Progenitor cell of endocrine pancreas (in vitro differentiated cells): Measurements from ENCODE around the gene HOXB6. TPM values are rescaled to one million over a fixed set of nuclear protein-coding genes. Genes with fewer than 3 reads are reported as not detected.

ENCODE experiments used
- DNase-seq: peaks from one replicate; pipeline ENCODE4 v3.0.0; 2021; ENCODE audit warnings: low spot score; ENCODE audit not compliant: unreplicated experiment
- H3K27ac Mint-ChIP-seq: 2 replicates; pipeline ENCODE4 v1.8.0; 2021; ENCODE audit warnings: mild to moderate bottlenecking, moderate library complexity, mixed read lengths
- H3K27me3 Mint-ChIP-seq: 2 replicates; pipeline ENCODE4 v1.8.0; 2021; ENCODE audit warnings: mixed read lengths
- H3K36me3 Mint-ChIP-seq: 2 replicates; pipeline ENCODE4 v1.8.0; 2022; ENCODE audit warnings: mixed read lengths; ENCODE audit not compliant: insufficient read depth
- H3K4me1 Mint-ChIP-seq: 2 replicates; pipeline ENCODE4 v1.8.0; 2021; ENCODE audit warnings: low read depth, mixed read lengths
- H3K4me3 Mint-ChIP-seq: 2 replicates; pipeline ENCODE4 v1.8.0; 2021; ENCODE audit warnings: low read depth, mild to moderate bottlenecking, moderate library complexity, mixed read lengths
- H3K9me3 Mint-ChIP-seq: 2 replicates; pipeline ENCODE4 v1.8.0; 2021; ENCODE audit warnings: low read depth, mixed read lengths
- total RNA-seq: library from RNA; stranded (reverse); gene quantifications from 2 replicates; pipeline ENCODE4 v1.2.1, GENCODE V29; 2021
- TF ChIP-seq, protein P1 (sequence below): fragments of 200-600 bp; sonication (generic); IDR thresholded peaks from one replicate; pipeline ENCODE4 v1.5.0; 2021; ENCODE audit warnings: antibody characterized with exemption, mild to moderate bottlenecking; ENCODE audit not compliant: unreplicated experiment

The HOXB6 gene
- total RNA-seq, 1 donor from 2014 or later = 0.96 TPM

DNA sequence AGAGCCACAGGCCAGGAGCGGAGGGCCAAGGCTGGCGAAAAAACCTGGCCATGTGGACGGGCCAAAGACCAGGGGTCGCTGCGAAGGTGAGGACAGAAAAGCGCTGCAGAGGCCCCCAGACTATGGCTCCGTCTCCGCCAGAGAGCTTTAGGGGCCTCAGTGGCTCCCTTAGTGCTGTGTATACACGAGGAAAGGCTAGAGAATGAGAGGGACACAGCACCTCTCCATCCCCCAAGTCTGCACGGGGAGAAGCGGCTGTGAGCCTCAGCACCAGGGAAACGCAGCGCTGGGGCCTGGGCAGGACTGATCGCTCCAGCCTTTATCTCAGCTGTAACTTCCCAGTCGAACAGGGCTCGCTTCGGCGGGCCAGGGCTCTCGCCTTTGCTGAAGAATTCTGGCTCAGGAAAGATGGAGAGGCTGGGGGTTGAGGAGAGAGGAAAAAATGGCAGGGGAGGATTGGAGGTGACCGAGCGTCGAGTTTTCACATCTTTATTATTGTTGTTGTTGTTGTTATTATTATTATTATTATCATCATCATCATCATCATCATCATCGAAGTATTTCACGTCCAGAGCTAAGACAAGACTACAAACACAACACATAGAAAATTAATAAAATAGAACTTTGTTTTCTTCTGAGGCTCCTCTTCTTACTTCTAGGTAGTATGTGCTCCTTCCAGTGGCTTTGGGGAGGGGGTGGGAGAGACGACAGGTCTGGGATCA, 9.3 kb downstream of the HOXB6 start:
- H3K4me3 Mint-ChIP-seq = peak overlapping the region; percentile 55
- H3K36me3 Mint-ChIP-seq = peaks cover 1% of the 10 kb centered on the region
- TF ChIP-seq, protein P1, sequence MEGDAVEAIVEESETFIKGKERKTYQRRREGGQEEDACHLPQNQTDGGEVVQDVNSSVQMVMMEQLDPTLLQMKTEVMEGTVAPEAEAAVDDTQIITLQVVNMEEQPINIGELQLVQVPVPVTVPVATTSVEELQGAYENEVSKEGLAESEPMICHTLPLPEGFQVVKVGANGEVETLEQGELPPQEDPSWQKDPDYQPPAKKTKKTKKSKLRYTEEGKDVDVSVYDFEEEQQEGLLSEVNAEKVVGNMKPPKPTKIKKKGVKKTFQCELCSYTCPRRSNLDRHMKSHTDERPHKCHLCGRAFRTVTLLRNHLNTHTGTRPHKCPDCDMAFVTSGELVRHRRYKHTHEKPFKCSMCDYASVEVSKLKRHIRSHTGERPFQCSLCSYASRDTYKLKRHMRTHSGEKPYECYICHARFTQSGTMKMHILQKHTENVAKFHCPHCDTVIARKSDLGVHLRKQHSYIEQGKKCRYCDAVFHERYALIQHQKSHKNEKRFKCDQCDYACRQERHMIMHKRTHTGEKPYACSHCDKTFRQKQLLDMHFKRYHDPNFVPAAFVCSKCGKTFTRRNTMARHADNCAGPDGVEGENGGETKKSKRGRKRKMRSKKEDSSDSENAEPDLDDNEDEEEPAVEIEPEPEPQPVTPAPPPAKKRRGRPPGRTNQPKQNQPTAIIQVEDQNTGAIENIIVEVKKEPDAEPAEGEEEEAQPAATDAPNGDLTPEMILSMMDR = no peak
- peak overlapping the region; percentile 35 for H3K27ac Mint-ChIP-seq
- no peaks in the 10 kb centered on the region for H3K9me3 Mint-ChIP-seq
- peaks cover 99% of the 10 kb centered on the region for H3K27me3 Mint-ChIP-seq
- peaks cover 7% of the 10 kb centered on the region for H3K4me1 Mint-ChIP-seq
- DNase-seq = no peak

DNA sequence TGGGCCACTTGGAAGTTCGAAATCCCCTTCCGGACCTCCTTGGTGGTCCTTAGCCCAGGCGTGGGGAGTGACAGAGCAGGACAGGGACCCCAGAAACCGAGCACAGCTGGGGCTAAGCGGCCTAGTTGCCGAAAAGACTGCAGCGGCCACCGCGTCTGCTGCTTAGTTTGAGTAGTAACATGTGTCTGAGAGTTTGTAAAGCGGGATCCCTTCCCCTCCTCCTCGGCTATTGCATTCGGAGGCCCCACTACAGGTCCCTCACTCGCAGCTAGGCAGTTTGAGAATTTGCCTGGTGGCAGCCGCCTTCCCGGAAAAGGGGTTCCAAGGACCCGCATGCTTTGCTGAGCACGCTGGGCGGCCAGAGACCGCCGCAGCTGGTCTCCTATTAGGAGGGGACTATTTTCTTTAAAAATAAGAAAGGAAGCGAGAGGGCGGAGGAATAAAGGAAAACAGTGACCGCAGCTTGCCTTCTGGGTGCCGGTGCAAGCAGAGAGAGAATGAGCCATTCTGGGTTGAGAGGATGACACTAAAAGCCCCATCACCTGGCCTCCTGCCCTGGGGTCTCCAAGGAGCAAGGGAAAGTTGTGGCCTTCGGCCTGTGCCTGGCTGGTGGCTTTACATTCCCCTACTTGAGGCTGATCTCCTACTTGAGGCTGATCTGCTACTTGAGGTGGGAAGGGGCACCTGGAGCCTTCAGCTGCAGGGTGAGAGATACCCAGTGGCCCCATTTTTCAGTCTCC, 10.1 kb downstream of the HOXB6 start:
- Mint-ChIP-seq H3K4me3 (no peak overlapping the region), H3K4me1 (peaks cover 7% of the 10 kb centered on the region), H3K27me3 (peaks cover 99% of the 10 kb centered on the region), H3K36me3 (peaks cover 1% of the 10 kb centered on the region), H3K27ac (peak overlapping the region; percentile 24), H3K9me3 (no peaks in the 10 kb centered on the region)
- TF ChIP-seq, protein P1 = no peak
- DNase-seq = no peak

DNA sequence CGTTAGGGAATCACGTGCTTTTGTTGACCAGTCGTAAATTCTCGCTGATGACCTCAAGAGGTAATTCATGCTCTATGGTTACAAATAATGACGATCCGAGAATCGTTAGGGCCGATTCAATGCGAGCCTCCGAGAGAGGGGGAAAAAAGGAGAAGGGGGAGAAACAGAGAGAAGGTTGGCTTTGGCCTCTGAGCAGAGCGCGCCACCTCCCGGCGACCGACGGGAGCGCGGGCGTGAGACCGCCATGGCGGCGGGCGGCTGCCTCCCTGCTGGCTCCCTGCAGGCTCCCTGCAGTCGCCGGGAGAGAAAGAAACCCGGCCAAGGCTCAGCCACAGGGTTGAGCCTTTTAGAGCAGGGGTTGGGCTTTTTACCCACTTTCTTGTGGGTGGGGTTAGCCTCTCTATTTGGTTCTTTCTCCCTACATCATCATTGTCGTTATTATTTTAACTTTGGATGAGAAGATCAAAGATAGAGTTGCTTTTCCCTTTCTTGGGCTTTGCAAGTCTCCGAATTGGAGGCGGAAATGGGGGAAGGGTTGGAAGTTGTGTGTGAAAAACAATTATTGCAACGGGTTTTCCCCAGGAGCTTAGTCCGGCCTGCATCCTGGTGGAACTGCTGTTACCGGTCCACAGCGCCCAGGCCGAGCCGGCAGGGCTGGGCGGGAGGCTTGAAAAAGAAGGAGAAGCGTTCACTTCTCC, 10.8 kb downstream of the HOXB6 start:
- peaks cover 1% of the 10 kb centered on the region for H3K36me3 Mint-ChIP-seq
- peaks cover 99% of the 10 kb centered on the region for H3K27me3 Mint-ChIP-seq
- H3K4me1 Mint-ChIP-seq = peaks cover 7% of the 10 kb centered on the region
- peak; percentile 79 for DNase-seq
- H3K9me3 Mint-ChIP-seq = no peaks in the 10 kb centered on the region
- H3K4me3 Mint-ChIP-seq = no peak overlapping the region
- no peak overlapping the region for H3K27ac Mint-ChIP-seq
- TF ChIP-seq, protein P1 = peak; percentile 89

DNA sequence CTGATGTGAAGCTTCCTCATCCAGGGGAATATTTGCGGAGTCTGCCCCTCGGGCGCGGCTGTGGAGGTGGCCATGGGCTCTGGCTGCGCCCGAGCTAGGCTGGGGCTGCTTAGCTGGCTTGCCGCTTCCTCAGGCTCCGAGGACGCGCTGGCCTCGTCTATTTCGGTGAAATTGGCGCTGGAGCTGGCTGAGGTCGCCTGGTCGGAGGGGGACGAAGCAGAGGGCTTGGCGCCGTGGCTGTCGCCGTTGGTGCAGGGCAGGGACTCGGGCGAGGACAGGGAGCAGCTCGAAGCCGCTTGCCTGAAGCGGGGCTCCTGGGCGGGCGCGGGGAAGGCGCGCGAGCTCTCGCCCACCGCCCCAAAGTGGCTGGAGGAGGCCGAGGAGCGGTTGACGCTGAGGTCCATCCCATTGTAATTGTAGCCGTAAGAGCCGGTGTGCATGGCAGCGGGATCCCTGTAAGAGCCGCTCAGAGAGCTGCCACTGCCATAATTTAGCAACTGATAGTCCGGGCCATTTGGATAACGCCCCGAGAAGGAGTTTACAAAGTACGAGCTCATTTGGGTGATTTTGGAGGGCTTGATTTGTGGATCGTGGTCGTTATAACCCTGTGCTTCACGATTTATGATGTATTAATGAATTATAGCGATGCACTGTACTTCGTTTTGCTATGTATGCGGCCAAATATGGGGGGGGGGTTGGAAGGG, 11.5 kb downstream of the HOXB6 start, which contains the start of gene HOXB5:
TSS of gene HOXB5 (minus strand) at position 654 of the 704 bp plus-strand sequence. CDS start at position 557, 97 bp downstream.
- Mint-ChIP-seq H3K4me1 (peaks cover 7% of the 10 kb centered on the region), H3K27me3 (peaks cover 99% of the 10 kb centered on the region), H3K4me3 (peak within 1 kb of the TSS; percentile 64)

More for the DNA sequence above, 11.5 kb downstream of the HOXB6 start, which contains the start of gene HOXB5:
- no peak for DNase-seq
- Mint-ChIP-seq H3K27ac (peak within 1 kb of the TSS; percentile 24), H3K36me3 (peaks cover 1% of the 10 kb centered on the region), H3K9me3 (no peaks in the 10 kb centered on the region)
- TF ChIP-seq, protein P1 = no peak
